Naive thymus-derived CD4-positive, alpha-beta T cell (primary cell): ENCODE data around the gene ACBD6. TPM values are rescaled to one million over a fixed set of nuclear protein-coding genes. Genes with fewer than 3 reads are reported as not detected.

Source experiments
- microRNA-seq: library from miRNA; unstranded; fragments of <30 nt; microRNA quantifications from one replicate; pipeline ENCODE4 v1.2.0, GENCODE V29; 2022; ENCODE audit warnings: borderline microRNAs expressed
- polyA plus RNA-seq, 2 donors: library from polyadenylated mRNA; unstranded; fragments of 300-500 nt; fragmentation: Illumina TruSeq; gene quantifications; one replicate each; pipeline ENCODE4 v1.2.3, GENCODE V29; 2021
- total RNA-seq, 6 experiments: library from RNA in 5 of 6; stranded (reverse) in 5 of 6; gene quantifications; 1 replicate in 5 of 6; 2 replicates in 1 of 6; pipeline ENCODE4 v1.2.3 and lab custom pipeline; 2021 to 2026

Gene ACBD6
- total and polyA plus RNA-seq, 7 experiments from 2014 or later = 44.2 to 75.7 (median 47.3) TPM

Small RNAs within 50 kb of the gene (microRNA-seq; reads per million reads assigned to microRNA genes)
- gene MIR3121 = not detected

Other genes starting within 250 kb of the ACBD6 start
- gene OVAAL, start 56.4 kb upstream of the ACBD6 start, total RNA-seq = not detected
- gene OVAAL, start 56.4 kb upstream of the ACBD6 start, polyA plus RNA-seq = not detected
- 10 to 100 TPM; 12.9 to 19.7 (median 15.4) TPM for gene XPR1, start 129.4 kb upstream of the ACBD6 start, total RNA-seq
- gene XPR1, start 129.4 kb upstream of the ACBD6 start, polyA plus RNA-seq = 1 to 10 TPM; 5.4 to 6.5 TPM